RWPE2 (cell line): ENCODE measurements around the gene CRIM1.

ENCODE experiments used
- ATAC-seq: fragments of 200-7000 bp; cut with Tn5 transposase; 3 replicates; pipeline ENCODE4 v1.9.1; 2021; ENCODE audit warnings: low read depth
- DNase-seq: peaks from one replicate; pipeline ENCODE4 v3.0.0-alpha.2; 2020; ENCODE audit warnings: low spot score
- H3K27ac ChIP-seq: fragments of 450-650 bp; 2 replicates; pipeline ENCODE4 v1.5.1; 2017; ENCODE audit warnings: mild to moderate bottlenecking; ENCODE audit not compliant: poor library complexity, severe bottlenecking
- H3K27me3 ChIP-seq: fragments of 250-450 bp; sonication (Bioruptor Pico); 2 replicates; pipeline ENCODE4 v1.5.1; 2021; ENCODE audit warnings: mild to moderate bottlenecking, moderate library complexity; ENCODE audit not compliant: insufficient read depth, poor library complexity, severe bottlenecking
- H3K36me3 ChIP-seq: fragments of 250-450 bp; sonication (Bioruptor Pico); 2 replicates; pipeline ENCODE4 v1.5.1; 2020; ENCODE audit warnings: low read depth, mild to moderate bottlenecking, moderate library complexity
- H3K4me1 ChIP-seq: fragments of 250-450 bp; sonication (Bioruptor Pico); 2 replicates; pipeline ENCODE4 v1.5.1; 2021; ENCODE audit warnings: mild to moderate bottlenecking, moderate library complexity; ENCODE audit not compliant: insufficient read depth, poor library complexity, severe bottlenecking
- H3K4me3 ChIP-seq: fragments of 250-450 bp; sonication (Bioruptor Pico); 2 replicates; pipeline ENCODE4 v1.5.1; 2021; ENCODE audit warnings: mild to moderate bottlenecking, moderate library complexity; ENCODE audit not compliant: severe bottlenecking
- H3K9me3 ChIP-seq: fragments of 250-450 bp; sonication (Bioruptor Pico); 2 replicates; pipeline ENCODE4 v1.5.1; 2021; ENCODE audit warnings: mild to moderate bottlenecking, moderate library complexity; ENCODE audit not compliant: severe bottlenecking
- TF ChIP-seq, protein P1 (sequence below): fragments of 450-650 bp; IDR thresholded peaks from one replicate; pipeline ENCODE4 v1.5.1; 2017; ENCODE audit warnings: mild to moderate bottlenecking, moderate library complexity; ENCODE audit not compliant: poor library complexity, severe bottlenecking

The CRIM1 gene

GRCh38 chr2:36338827-36339145, 16.8 kb upstream of the CRIM1 start:
- Histone ChIP-seq H3K4me1 (peaks cover 14% of the 10 kb centered on the region), H3K4me3 (no peak overlapping the region), H3K27ac (peak overlapping the region; percentile 70), H3K9me3 (no peaks in the 10 kb centered on the region), H3K27me3 (no peaks in the 10 kb centered on the region), H3K36me3 (no peaks in the 10 kb centered on the region)
- TF ChIP-seq, protein P1, sequence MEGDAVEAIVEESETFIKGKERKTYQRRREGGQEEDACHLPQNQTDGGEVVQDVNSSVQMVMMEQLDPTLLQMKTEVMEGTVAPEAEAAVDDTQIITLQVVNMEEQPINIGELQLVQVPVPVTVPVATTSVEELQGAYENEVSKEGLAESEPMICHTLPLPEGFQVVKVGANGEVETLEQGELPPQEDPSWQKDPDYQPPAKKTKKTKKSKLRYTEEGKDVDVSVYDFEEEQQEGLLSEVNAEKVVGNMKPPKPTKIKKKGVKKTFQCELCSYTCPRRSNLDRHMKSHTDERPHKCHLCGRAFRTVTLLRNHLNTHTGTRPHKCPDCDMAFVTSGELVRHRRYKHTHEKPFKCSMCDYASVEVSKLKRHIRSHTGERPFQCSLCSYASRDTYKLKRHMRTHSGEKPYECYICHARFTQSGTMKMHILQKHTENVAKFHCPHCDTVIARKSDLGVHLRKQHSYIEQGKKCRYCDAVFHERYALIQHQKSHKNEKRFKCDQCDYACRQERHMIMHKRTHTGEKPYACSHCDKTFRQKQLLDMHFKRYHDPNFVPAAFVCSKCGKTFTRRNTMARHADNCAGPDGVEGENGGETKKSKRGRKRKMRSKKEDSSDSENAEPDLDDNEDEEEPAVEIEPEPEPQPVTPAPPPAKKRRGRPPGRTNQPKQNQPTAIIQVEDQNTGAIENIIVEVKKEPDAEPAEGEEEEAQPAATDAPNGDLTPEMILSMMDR = no peak
- ATAC-seq (peak; percentile 99), DNase-seq (no peak)

DNA sequence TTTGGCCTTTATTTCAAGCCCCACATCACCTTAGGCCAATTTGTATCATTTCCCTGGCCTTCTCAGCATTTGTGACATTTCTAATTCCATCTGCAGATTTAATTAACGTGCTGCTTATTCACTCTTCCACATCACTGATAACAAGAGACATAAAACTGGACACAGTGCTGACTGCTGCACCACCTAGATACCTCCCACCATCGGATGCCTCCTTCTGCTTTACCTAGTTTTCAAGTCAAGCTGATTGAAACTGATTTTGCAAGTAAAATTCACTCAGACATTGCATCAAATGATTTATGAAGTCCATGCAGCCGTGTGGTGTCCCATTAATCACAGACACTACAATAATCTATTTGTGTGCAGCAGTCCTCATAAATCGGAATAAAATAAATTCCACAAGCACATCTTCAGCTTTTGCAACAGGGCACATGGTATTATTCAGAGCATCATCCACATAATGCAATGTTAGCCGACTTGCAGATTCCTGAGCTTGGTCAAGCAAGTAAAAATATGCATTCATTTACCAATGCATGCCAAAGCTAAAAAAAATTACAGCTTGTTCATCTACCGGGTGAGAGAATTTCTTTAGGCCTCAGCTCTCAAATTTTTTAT, 15.9 kb upstream of the CRIM1 start:
- no peak overlapping the region for H3K4me3 ChIP-seq
- H3K27me3 ChIP-seq = no peaks in the 10 kb centered on the region
- DNase-seq (no peak), ATAC-seq (no peak)
- H3K36me3 ChIP-seq = no peaks in the 10 kb centered on the region
- H3K4me1 ChIP-seq = peaks cover 14% of the 10 kb centered on the region
- no peaks in the 10 kb centered on the region for H3K9me3 ChIP-seq
- TF ChIP-seq, protein P1 = no peak
- H3K27ac ChIP-seq = peak overlapping the region; percentile 70

GRCh38 chr2:36343606-36344005, 12.0 kb upstream of the CRIM1 start:
- ATAC-seq (no peak), DNase-seq (no peak)
- Histone ChIP-seq H3K27ac (no peak overlapping the region), H3K4me1 (peaks cover 9% of the 10 kb centered on the region), H3K36me3 (no peaks in the 10 kb centered on the region), H3K27me3 (no peaks in the 10 kb centered on the region), H3K4me3 (no peak overlapping the region), H3K9me3 (no peaks in the 10 kb centered on the region)
- TF ChIP-seq, protein P1 = no peak

GRCh38 chr2:36348721-36349120, 6.9 kb upstream of the CRIM1 start:
- H3K4me3 ChIP-seq = no peak overlapping the region
- no peaks in the 10 kb centered on the region for H3K9me3 ChIP-seq
- H3K27me3 ChIP-seq = no peaks in the 10 kb centered on the region
- ATAC-seq = no peak
- no peaks in the 10 kb centered on the region for H3K36me3 ChIP-seq
- TF ChIP-seq, protein P1 = no peak
- H3K4me1 ChIP-seq = peaks cover 9% of the 10 kb centered on the region
- DNase-seq = no peak
- H3K27ac ChIP-seq = no peak overlapping the region

DNA sequence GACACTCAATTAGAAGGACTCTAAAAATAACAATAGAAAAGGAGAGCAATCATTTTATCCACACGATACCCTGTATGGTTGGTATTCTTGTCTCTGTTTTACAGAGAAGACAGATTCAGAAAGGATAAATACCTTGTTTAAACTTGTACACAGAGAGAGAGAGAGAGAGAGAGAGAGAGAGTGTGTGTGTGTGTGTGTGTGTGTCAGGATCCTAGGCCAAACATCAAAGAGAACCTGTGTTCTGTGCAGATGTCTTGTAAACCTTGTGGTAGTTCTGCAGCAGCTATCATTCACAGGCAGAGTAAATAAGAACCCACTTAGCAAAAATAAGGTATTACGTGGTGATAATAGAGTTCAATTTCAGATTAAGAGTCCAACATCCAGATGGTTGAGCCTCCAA, 4.3 kb upstream of the CRIM1 start:
- H3K4me3 ChIP-seq = no peak overlapping the region
- peaks cover 19% of the 10 kb centered on the region for H3K4me1 ChIP-seq
- no peak for DNase-seq
- no peaks in the 10 kb centered on the region for H3K36me3 ChIP-seq
- H3K27ac ChIP-seq = no peak overlapping the region
- no peak for ATAC-seq
- H3K27me3 ChIP-seq = no peaks in the 10 kb centered on the region
- H3K9me3 ChIP-seq = no peaks in the 10 kb centered on the region
- TF ChIP-seq, protein P1 = no peak
